Measurements from ENCODE around the gene MTMR2. TPM values are rescaled to one million over a fixed set of nuclear protein-coding genes. Genes with fewer than 3 reads are reported as not detected.

The MTMR2 gene
- polyA plus RNA-seq, 1 experiment: 43.3 TPM

- TF ChIP-seq CTCF (IDR thresholded peaks at IDR 0.05; ENCODE audit: low read depth, low read length): no peak
- Histone ChIP-seq H3K9me3 (ENCODE audit: control insufficient read depth, insufficient read depth, low read length) (no peaks in the 10 kb centered on the region), H3K27me3 (ENCODE audit: control insufficient read depth, insufficient read depth, low read length) (no peaks in the 10 kb centered on the region), H3K4me3 (ENCODE audit: low read depth, low read length) (no peak overlapping the region), H3K27ac (ENCODE audit: low read depth, low read length) (no peak overlapping the region)
- ChIA-PET POLR2A (no interaction called here), CTCF (interaction anchor here (1.3 kb wide), 1 partner anchor 406 kb away, joined by 3 read pairs; the partner anchor contains the start of gene MAML2)
- DNase-seq (ENCODE audit: low read depth, low spot score): no peak
Measured at GRCh38 chr11:95937358-95937757, 13.5 kb upstream of the MTMR2 start.

GRCh38 chr11:95933594-95933993 lies 9.7 kb upstream of the MTMR2 start:
- Histone ChIP-seq H3K9me3 (ENCODE audit: control insufficient read depth, insufficient read depth, low read length) (peaks cover 3% of the 10 kb centered on the region; the same call in 1 of the 2 replicates), H3K27ac (ENCODE audit: low read depth, low read length) (no peak overlapping the region), H3K4me3 (ENCODE audit: low read depth, low read length) (no peak overlapping the region), H3K27me3 (ENCODE audit: control insufficient read depth, insufficient read depth, low read length) (no peaks in the 10 kb centered on the region)
- TF ChIP-seq CTCF (IDR thresholded peaks at IDR 0.05; ENCODE audit: low read depth, low read length): no peak
- ChIA-PET CTCF (no interaction called here), POLR2A (no interaction called here)
- DNase-seq (ENCODE audit: low read depth, low spot score): no peak

- CTCF ChIA-PET: no interaction called here
- POLR2A ChIA-PET: no interaction called here
Measured at GRCh38 chr11:95931916-95932315, 8.0 kb upstream of the MTMR2 start.

GRCh38 chr11:95930948-95931347 lies 7.0 kb upstream of the MTMR2 start:
- no peak overlapping the region for H3K27ac ChIP-seq (ENCODE audit: low read depth, low read length)
- POLR2A ChIA-PET: no interaction called here
- H3K4me3 ChIP-seq (ENCODE audit: low read depth, low read length): no peak overlapping the region
- no peaks in the 10 kb centered on the region for H3K27me3 ChIP-seq (ENCODE audit: control insufficient read depth, insufficient read depth, low read length)
- CTCF ChIA-PET: no interaction called here
- no peak for TF ChIP-seq CTCF (IDR thresholded peaks at IDR 0.05; ENCODE audit: low read depth, low read length)
- DNase-seq (ENCODE audit: low read depth, low spot score): no peak
- peaks cover 3% of the 10 kb centered on the region; the same call in 1 of the 2 replicates for H3K9me3 ChIP-seq (ENCODE audit: control insufficient read depth, insufficient read depth, low read length)

More at GRCh38 chr11:95931916-95932315, 8.0 kb upstream of the MTMR2 start:
- TF ChIP-seq CTCF (IDR thresholded peaks at IDR 0.05; ENCODE audit: low read depth, low read length): no peak
- Histone ChIP-seq H3K27me3 (ENCODE audit: control insufficient read depth, insufficient read depth, low read length) (no peaks in the 10 kb centered on the region), H3K27ac (ENCODE audit: low read depth, low read length) (no peak overlapping the region), H3K4me3 (ENCODE audit: low read depth, low read length) (no peak overlapping the region), H3K9me3 (ENCODE audit: control insufficient read depth, insufficient read depth, low read length) (peaks cover 3% of the 10 kb centered on the region; the same call in 1 of the 2 replicates)
- DNase-seq (ENCODE audit: low read depth, low spot score): no peak

GRCh38 chr11:95926726-95927125 lies 2.8 kb upstream of the MTMR2 start:
- Histone ChIP-seq H3K27me3 (ENCODE audit: control insufficient read depth, insufficient read depth, low read length) (no peaks in the 10 kb centered on the region), H3K4me3 (ENCODE audit: low read depth, low read length) (no peak overlapping the region), H3K27ac (ENCODE audit: low read depth, low read length) (no peak overlapping the region), H3K9me3 (ENCODE audit: control insufficient read depth, insufficient read depth, low read length) (peaks cover 3% of the 10 kb centered on the region)
- TF ChIP-seq CTCF (IDR thresholded peaks at IDR 0.05; ENCODE audit: low read depth, low read length): no peak
- ChIA-PET CTCF (interaction anchor here (0.7 to 1.2 kb wide), 2 partner anchors 43 to 78 kb away, joined by 3 read pairs; no protein-coding TSS in a partner anchor), POLR2A (no interaction called here)
- DNase-seq (ENCODE audit: low read depth, low spot score): no peak

All from AG04450 (cell line).